HG02798 (cell line): Measurements from ENCODE around the gene SIRPA.
A peak's percentile ranks its signal among the peaks of the same experiment; 100 is the strongest.

ENCODE experiments used
- ATAC-seq: cut with Tn5 transposase; IDR thresholded peaks from one replicate; pipeline ENCODE4 v1.9.1; 2021; ENCODE audit warnings: mild to moderate bottlenecking; ENCODE audit not compliant: unreplicated experiment, poor library complexity

Gene SIRPA

DNA sequence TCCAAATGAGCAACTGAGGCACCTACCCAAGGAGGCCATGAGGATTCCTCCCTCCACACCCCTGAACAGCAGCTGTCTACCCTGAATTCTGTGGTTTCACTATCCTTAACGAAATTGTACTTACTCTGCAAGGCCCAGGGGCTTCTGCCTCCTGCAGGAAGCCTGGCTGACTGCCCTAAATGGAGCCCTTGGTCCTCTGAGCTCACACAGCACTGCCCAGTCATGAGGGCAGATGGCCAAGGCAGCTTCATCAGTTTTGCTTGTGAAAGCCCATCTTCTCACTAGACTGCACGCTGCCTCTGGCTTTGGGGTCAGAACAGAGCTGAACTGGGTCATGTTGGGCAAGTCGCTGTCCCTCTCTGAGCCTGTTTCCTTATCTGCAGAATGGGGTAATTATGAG is 26.4 kb upstream of the SIRPA start:
- ATAC-seq: no peak

DNA sequence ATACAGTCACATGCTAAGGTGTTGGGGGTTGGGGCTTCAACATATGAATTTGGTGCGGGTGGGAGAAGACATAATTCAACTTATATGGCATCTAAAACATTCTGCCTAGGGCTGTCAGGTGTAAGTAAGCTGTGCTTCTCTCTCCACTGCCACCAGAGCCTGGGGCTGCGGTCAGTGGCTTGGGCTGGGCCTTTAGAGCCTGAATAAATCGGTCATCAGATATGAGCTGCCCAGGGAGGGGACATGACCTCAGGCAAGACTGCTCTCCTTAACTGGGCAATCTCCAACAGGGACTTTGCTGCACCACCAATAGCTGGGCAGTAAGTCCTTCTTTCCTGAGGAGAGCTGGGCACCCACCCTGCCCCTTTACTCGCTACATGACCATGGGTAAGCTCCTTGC is 24.9 kb upstream of the SIRPA start:
- no peak for ATAC-seq

DNA sequence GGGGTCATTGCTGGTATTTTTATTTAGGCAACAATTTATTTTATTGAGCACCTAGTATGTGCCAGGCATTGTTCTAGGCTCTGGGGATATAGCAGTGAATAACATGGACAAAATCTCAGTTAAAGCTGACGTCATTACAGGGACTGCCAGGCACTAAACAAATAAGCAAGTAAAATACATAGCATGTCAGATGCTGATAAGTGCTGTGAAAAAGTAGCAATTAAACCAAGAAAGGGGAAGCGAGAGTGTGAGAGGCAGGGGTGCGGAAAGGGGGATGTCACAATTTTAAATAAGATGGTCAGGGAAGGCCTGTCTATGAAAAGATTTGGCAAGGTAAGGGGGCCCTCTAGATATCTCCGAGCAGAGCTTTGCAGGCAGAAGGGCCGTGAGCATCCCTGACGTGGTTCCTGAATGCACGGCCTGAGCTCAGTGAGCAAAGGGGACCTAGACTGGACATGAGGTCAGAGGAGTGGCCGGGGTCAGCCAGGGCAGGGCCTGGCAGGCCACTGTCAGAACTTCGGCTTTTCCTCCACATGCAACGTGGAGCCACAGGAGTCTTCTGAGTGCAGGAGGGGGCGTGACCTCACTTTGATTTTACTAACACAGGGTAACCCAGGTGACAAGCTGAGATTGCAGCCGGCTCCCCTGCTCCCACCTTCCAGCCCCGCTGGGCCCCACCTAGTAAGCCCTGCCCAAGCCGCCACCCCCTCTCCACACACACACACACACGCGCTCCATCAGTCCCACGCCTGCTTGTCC is 24.2 kb upstream of the SIRPA start:
- peak; percentile 35 for ATAC-seq

DNA sequence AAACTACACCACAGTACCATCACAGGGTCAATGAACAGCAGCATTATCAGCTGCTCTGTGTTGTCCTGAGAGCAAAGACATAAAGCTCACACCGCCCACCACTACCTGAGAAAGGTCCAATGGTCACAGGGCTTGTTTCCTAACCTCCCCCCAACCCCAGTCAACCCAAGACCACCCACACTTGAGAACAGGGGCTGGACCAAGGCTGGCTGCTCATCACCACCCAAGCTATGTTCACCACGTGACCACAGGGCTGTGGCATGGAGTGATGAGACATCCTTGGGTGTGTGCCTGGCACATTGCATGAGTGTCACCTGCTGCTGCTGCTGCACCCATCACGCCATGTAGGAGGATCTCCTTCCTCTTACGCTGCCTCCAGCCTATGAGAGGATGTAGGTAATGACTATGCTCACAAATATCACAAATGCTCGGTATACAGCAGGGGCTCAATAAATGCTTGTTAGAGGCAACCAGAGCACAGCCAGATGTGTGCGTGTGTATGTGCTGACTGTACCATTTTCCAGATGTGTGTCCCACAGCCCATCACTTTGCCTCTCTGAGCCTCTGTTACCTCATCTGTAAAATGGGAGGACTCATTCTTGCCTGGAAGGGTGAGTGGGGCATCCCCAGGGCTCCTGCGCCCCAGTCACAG is 23.3 kb upstream of the SIRPA start:
- ATAC-seq: peak; percentile 61

DNA sequence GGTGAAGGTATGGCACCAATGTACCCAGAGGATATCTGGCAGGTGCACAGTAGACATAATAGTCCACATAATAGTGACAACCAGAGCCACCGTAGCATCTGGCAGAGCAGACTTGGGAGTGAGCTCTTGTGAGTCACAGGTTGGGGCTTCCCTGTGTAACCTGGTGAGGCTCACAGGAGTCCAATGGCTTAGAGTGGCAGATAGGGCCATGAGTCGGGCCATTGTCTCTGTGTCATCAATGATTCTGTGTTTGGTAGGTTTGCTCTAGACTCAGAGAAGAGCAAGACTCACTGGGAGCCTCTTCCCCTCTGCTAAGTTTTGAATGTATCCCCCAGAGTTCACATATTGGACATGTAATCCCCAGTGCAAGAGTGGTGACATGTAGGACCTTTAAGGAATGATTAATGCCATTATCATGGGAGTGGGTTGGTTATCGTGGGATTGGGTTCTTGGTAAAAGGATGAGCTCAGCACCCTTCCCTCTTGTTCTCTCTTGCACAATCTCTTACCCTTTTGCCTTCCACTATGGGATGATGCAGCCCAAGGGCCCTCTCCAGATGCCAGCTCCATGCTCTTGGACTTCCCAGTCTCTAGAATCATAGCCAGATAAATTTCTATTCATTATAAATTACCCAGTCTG is 22.6 kb upstream of the SIRPA start:
- ATAC-seq: no peak

DNA sequence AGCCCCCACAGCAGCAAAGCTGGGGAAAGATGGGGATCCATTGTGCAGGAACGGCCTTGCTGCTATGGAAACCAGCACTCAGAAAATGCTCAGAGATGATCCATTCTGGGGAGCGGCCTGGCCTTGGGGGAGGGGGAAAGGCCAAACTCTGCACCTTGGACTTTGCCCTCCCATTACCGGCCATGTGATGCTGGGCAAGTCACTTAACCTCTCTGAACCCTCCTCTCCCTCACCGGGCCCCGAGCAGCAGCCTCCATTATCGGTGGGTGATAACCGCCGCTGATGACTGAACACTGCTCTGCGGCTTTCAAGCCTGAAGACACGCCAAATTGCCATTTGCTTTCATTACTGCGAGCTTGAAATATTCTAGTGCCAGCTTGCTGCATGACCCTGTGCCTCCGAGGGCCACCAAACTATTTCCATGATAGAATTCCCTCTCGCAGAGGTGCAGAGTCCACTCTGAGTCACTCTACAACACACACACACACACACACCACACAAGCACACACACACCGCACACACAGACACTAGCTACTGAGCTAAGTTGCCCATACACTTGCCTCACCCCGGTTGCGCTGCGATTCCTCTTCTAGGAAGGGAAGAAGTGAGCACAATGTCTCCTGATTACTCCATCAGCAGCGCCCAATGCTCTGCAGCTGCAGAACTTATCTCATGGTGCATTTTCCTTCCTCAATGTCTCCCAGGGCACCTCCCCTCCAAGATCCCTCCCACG is 20.6 kb upstream of the SIRPA start:
- ATAC-seq: no peak

DNA sequence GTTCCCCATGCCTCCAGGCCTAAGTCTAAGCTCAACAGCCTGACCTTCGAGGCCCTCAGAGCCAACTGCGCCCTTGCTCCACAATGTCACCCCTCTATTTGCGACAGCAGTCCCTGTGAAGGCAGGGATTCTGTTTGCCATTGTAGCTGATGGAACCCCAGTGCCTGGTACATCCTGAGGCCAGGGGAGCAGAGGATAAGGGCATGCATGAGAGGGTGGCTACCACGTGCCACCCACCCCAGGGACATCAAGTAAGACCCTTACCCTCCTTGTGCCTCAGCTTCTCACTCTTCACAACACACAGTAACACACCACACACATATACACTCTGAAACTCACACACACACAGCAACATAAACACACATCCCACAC is 20.0 kb upstream of the SIRPA start:
- ATAC-seq: no peak

DNA sequence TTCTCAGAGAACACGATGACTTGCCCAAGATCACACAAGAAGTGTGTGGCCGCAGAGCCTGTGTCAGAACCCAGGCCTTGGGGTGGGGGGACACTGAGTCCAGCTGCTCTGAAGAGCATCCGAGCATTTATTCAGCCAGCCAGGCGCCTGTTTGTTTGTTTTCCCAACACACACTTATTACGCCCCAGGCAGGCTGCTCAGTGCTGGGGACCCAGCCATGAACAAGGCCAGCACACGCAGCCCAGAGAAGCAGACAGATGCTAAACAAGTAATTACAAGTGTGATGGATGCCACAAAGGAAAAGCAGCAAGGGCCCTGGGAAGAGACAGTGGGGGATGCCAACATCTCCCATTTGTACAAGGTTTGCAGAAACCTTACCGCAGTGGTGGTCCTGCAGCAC is 19.4 kb upstream of the SIRPA start:
- no peak for ATAC-seq

DNA sequence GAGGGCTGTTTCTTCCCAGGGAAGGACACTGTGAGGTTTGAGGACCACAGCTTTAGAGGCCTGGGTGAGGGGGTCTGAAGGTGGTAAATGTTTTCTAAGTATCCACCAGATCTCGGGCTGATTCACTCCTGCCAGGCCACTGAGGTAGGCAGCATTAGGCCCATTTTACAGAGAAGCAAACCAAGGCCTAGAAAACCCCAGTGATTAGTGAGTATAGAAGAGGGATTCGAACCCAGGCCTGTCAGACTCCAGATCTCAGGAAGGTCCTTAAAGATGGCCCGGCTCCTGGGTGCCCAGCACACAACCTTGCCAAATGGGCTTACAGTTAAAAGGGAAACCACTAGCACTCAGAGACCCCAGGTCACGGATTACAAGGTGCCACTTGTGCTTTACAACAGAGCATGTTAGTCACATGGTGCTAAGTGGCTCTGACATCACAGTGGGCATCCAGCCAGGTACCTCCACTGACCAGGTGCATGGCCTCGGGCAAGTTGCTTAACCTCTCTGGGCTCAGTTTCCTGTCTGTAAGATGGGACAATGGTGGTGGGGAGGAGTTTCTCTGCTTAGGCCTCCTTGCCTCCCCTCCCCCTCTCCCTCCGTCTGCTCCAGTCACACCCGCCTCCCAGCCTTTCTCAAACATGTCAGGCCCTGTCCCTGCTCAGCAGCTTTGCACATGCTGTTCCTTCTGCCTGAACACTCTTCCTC is 18.8 kb upstream of the SIRPA start:
- ATAC-seq: no peak

DNA sequence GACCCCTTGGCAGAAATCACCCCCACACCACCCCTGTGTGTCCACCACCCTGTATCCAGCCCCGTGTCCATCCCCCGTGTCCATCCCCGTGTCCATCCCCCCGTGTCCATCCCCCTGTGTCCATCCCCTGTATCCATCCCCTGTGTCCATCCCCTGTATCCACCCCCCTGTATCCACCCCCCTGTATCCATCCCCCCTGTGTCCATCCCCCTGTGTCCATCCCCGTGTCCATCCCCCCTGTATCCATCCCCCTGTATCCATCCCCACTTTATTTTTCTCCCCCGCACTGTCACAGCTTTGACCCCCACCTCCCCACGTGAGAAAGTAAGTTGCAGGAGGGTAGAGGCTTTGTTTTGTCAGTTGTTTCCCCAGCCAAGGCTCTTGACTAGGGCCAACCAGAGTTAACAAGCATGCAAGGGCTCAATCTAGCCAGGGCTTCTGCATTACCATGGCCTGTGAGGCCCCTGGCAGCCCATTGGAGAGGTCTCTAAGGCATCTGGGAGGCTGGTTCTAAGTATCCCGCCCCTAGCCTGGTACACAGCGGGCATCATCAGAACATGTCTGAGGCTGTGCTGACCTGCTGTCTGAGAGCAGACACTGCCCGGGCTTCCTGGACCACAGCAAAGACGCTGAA is 18.1 kb upstream of the SIRPA start:
- no peak for ATAC-seq

DNA sequence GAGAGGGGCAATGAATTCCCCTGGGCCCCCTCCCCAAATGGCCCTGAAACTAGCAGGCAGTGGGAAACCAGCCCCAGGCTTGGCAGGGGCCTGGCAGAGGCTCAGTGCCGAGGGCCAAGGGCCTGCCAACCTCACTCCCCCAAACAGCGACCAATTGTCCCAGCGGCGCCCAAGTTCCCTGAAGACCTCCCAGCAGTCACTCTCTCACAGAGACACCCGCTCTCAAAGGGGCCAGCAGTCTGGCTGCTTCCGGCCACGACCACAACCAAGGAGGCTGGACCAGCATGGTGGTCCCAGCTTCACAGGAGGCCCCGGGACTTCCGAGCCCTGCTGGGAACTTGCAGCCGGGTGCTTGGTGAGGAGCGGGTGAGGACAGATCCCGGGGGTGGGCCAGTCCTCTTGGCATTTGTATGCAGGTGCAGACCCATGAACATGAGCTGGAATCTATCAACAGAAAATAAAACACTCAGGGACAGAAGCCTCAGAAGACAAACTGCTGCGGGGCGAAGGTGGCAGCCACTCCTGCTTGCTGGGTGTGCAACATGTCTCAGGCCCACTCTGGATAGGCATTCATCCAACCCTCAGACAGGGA is 17.5 kb upstream of the SIRPA start:
- ATAC-seq: no peak

DNA sequence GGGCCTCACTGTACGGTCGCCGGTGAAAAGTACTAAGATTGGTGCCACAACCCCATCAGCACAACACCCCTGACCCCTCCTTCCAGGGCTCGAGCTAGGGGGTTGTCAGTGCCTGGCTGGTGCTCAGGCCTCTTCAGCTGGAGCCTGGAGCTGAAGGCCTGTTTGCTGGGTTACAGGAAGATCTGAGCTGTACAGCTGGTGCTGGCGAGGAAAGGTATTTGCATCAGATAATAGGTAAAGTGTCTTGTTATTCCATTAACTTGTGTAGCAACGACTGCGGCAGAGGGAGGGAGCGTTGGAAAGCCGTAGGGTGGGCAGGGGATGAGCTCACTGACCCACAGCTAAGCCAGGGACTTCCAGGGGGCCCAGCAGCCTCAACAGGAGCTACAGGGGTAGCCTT is 15.8 kb upstream of the SIRPA start:
- ATAC-seq: no peak

DNA sequence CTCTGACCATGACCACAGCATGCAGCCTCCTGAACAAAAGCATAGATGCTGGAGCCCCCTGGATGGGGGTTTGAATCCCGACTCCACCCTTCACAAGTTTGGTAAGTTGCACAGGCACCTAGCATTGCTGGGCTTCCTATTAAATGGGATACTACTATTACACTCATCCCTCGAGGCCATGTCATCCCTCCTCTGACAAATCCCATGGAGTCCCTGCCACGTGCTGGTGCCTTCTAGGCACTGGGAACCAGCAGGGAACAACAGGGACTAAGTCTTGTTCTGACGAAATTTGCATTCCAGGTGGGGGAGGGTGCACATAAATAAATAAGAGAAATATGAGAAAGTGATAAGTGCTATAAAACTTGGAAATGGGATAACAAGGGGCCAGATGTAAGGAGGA is 15.3 kb upstream of the SIRPA start:
- no peak for ATAC-seq

DNA sequence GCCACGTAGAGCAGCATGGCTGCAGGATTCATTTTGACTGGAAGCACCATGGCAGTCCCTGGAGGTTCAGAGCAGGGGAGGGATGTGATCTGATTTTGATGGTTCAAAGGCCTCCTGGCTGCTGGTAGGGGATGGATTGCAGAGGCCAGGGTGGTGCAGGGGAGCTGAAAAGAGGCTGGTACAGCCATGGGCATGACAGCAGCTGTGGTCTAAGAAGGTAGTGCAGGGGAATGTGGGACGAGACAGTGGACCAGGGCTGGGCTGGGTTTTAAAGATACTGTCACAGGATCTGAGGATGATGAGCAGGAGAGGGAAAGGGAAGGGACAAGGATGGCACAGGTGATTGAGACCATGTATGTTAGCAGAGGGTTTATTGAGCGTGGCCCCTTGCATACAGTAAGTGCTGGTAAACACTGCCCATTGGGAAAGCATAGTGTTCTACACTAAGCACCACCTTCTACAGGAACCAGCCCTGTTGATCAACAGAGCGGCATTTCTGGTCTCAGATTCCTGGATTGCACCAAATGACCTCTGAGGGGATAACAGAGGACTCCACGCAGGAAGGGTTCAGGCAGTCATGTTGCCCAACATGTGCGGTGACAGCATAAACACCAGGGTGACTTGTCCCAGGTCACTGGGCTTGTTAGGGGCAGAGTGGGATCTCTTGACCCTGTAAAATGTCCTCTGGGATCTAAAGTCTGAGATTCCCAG is 14.5 kb upstream of the SIRPA start:
- ATAC-seq: no peak

DNA sequence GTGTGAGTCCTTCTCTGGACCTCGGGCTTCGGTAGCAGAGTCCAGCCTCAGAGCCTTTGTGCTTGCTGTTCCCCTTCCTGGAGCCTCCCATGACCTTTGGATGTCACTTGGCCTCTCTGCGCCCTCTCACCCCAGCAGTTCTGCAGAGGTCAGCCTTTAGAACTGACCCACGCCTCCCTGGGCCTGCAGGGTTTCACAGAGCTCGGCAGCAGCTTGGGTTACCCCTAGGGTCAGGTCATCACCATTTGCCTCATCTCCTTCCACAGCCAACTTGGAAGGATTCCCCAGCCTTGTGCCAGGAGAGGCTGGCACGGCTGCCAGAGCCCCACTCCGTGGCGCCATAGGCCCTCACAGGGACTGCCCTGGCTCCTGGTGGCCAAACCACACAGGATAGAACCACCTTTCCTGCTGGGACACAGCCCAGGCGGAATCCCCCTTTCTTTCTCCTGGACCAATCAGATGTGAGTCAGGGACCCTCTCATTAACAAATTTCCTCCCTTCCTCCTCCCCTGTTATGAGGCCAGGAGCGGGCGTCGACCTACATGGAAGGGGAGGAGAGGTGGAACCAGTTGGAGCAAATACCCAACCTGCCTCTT is 13.9 kb upstream of the SIRPA start:
- ATAC-seq: no peak

DNA sequence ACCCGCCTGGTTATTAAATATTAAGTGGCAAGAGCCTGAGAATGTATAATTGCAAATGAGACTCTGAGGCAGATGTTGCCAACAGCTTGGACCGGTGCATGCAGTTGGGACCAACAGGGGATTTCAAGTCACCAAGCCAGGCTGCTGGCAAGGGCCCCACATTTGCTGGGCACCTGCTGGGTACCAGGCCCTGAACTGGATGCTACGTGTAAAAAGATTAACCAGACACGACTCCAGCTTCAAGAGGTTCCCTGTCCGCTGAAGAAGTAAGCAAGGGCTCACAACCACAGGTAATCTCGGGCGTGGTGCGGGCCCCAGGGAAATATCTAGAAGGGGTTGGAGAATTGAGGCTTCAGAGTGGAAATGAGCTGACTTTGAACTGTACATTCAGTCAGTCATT is 13.2 kb upstream of the SIRPA start:
- ATAC-seq: no peak

DNA sequence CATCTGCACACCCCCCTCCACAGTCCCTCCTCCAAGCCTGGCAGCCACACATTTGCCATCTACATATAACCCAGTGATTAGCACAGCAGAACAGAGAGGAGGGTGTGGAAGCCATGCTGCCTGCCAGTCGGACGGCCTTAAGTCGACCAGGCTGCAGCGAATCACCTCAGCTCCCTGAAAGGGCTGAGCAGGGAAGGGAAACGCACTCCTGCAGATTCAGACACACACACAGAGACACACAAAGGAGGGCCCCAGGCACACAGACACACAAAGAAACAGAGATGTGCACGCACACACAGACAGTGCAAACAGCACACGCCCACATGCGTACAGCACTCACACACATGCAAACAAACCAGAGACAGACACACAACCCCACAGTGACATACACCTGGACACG is 11.2 kb upstream of the SIRPA start:
- ATAC-seq: no peak

DNA sequence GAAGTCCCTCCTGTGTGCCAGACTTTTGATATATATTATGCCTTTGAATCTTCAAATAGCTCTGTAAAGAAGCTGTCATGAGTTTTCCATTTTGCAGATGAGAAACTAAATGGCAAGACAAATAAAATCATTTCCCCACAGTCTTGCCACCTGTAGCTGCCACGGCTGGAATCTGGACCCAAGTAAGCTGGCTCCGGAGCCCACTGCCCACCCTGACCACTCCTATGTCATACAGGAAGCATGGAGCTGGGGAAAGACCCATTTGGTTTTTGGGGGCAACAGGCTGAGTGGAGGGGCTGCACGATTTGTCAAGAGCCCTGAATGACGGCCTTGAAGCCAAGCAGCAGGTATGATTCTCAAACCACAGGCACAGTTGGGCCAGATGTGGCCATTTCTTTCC is 10.0 kb upstream of the SIRPA start:
- no peak for ATAC-seq
